ENCODE results near the gene CRELD1. TPM values are rescaled to one million over a fixed set of nuclear protein-coding genes. Genes with fewer than 3 reads are reported as not detected.

CRELD1 gene
- total RNA-seq, 1 experiment from 2014 or later: 13.4 TPM

GRCh38 chr3:9906480-9906879 lies 27.2 kb upstream of the CRELD1 start:
- Mint-ChIP-seq H3K27me3 (ENCODE audit: insufficient read depth, unreplicated experiment) (no peaks in the 10 kb centered on the region), H3K27ac (ENCODE audit: low read depth, unreplicated experiment) (no peak overlapping the region), H3K4me3 (ENCODE audit: unreplicated experiment) (no peak overlapping the region), H3K36me3 (ENCODE audit: insufficient read depth, unreplicated experiment) (peaks cover 12% of the 10 kb centered on the region), H3K9me3 (ENCODE audit: unreplicated experiment) (no peaks in the 10 kb centered on the region), H3K4me1 (ENCODE audit: insufficient read depth, unreplicated experiment) (peaks cover 21% of the 10 kb centered on the region)
- ChIA-PET POLR2A (interaction anchor here (1.3 to 5.5 kb wide), 2 partner anchors 10 to 12 kb away, joined by 4 to 29 read pairs; partner anchors contain the start of gene IL17RC), CTCF (interaction anchor here (1.0 kb wide), 1 partner anchor 40 kb away, joined by 4 read pairs; no protein-coding TSS in a partner anchor)
- no peak for DNase-seq (ENCODE audit: unreplicated experiment)
- TF ChIP-seq, protein P1, sequence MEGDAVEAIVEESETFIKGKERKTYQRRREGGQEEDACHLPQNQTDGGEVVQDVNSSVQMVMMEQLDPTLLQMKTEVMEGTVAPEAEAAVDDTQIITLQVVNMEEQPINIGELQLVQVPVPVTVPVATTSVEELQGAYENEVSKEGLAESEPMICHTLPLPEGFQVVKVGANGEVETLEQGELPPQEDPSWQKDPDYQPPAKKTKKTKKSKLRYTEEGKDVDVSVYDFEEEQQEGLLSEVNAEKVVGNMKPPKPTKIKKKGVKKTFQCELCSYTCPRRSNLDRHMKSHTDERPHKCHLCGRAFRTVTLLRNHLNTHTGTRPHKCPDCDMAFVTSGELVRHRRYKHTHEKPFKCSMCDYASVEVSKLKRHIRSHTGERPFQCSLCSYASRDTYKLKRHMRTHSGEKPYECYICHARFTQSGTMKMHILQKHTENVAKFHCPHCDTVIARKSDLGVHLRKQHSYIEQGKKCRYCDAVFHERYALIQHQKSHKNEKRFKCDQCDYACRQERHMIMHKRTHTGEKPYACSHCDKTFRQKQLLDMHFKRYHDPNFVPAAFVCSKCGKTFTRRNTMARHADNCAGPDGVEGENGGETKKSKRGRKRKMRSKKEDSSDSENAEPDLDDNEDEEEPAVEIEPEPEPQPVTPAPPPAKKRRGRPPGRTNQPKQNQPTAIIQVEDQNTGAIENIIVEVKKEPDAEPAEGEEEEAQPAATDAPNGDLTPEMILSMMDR (IDR thresholded peaks at IDR 0.05; ENCODE audit: unreplicated experiment): no peak
- no TSS peak for BruUV-seq (replicated peaks)
- intact Hi-C loops (cut with micrococcal nuclease): no loop called here

GRCh38 chr3:9908286-9908685 lies 25.3 kb upstream of the CRELD1 start:
- no peak overlapping the region for H3K4me3 Mint-ChIP-seq (ENCODE audit: unreplicated experiment)
- H3K4me1 Mint-ChIP-seq (ENCODE audit: insufficient read depth, unreplicated experiment): peaks cover 18% of the 10 kb centered on the region
- no peak overlapping the region for H3K27ac Mint-ChIP-seq (ENCODE audit: low read depth, unreplicated experiment)
- no TSS peak for BruUV-seq (replicated peaks)
- TF ChIP-seq, protein P1 (IDR thresholded peaks at IDR 0.05; ENCODE audit: unreplicated experiment): no peak
- no peaks in the 10 kb centered on the region for H3K9me3 Mint-ChIP-seq (ENCODE audit: unreplicated experiment)
- CTCF ChIA-PET: no interaction called here
- no peak for DNase-seq (ENCODE audit: unreplicated experiment)
- no peaks in the 10 kb centered on the region for H3K27me3 Mint-ChIP-seq (ENCODE audit: insufficient read depth, unreplicated experiment)
- intact Hi-C loops (cut with micrococcal nuclease): no loop called here
- H3K36me3 Mint-ChIP-seq (ENCODE audit: insufficient read depth, unreplicated experiment): peaks cover 12% of the 10 kb centered on the region
- POLR2A ChIA-PET: interaction anchor here (0.7 to 2.2 kb wide), 4 partner anchors 8 to 58 kb away, joined by 3 to 7 read pairs (median 4); partner anchors contain the start of gene IL17RC

GRCh38 chr3:9909221-9910013 lies 24.2 kb upstream of the CRELD1 start:
- no TSS peak for BruUV-seq (replicated peaks)
- CTCF ChIA-PET: interaction anchor here (1.2 kb wide), 1 partner anchor 22 kb away, joined by 4 read pairs; no protein-coding TSS in a partner anchor
- no peak overlapping the region for H3K27ac Mint-ChIP-seq (ENCODE audit: low read depth, unreplicated experiment)
- H3K4me3 Mint-ChIP-seq (ENCODE audit: unreplicated experiment): no peak overlapping the region
- TF ChIP-seq, protein P1 (IDR thresholded peaks at IDR 0.05; ENCODE audit: unreplicated experiment): no peak
- H3K9me3 Mint-ChIP-seq (ENCODE audit: unreplicated experiment): no peaks in the 10 kb centered on the region
- no peak for DNase-seq (ENCODE audit: unreplicated experiment)
- intact Hi-C loops (cut with micrococcal nuclease): no loop called here
- peaks cover 12% of the 10 kb centered on the region for H3K36me3 Mint-ChIP-seq (ENCODE audit: insufficient read depth, unreplicated experiment)
- no peaks in the 10 kb centered on the region for H3K27me3 Mint-ChIP-seq (ENCODE audit: insufficient read depth, unreplicated experiment)
- peaks cover 14% of the 10 kb centered on the region for H3K4me1 Mint-ChIP-seq (ENCODE audit: insufficient read depth, unreplicated experiment)
- POLR2A ChIA-PET: interaction anchor here (0.6 to 2.2 kb wide), 4 partner anchors 12 to 37 kb away, joined by 3 to 7 read pairs (median 4); partner anchors contain the start of gene JAGN1

- intact Hi-C loops (cut with micrococcal nuclease): no loop called here
- POLR2A ChIA-PET: interaction anchor here (0.6 to 8.4 kb wide), 18 partner anchors 9 to 281 kb away, joined by 3 to 98 read pairs (median 7); partner anchors contain the start of genes ARPC4, CRELD1, IL17RE and JAGN1
- CTCF ChIA-PET: interaction anchor here (0.6 to 3.9 kb wide), 10 partner anchors 8 to 63 kb away, joined by 3 to 21 read pairs (median 5); partner anchors contain the start of genes CRELD1 and IL17RE
These were observed 21.8 kb upstream of the CRELD1 start for GRCh38 chr3:9911863-9912262.

More at GRCh38 chr3:9911863-9912262, 21.8 kb upstream of the CRELD1 start:
- Mint-ChIP-seq H3K27ac (ENCODE audit: low read depth, unreplicated experiment) (no peak overlapping the region), H3K4me3 (ENCODE audit: unreplicated experiment) (no peak overlapping the region), H3K4me1 (ENCODE audit: insufficient read depth, unreplicated experiment) (peaks cover 14% of the 10 kb centered on the region), H3K27me3 (ENCODE audit: insufficient read depth, unreplicated experiment) (no peaks in the 10 kb centered on the region), H3K36me3 (ENCODE audit: insufficient read depth, unreplicated experiment) (peaks cover 7% of the 10 kb centered on the region), H3K9me3 (ENCODE audit: unreplicated experiment) (no peaks in the 10 kb centered on the region)
- no peak for DNase-seq (ENCODE audit: unreplicated experiment)
- no TSS peak for BruUV-seq (replicated peaks)
- TF ChIP-seq, protein P1 (IDR thresholded peaks at IDR 0.05; ENCODE audit: unreplicated experiment): no peak

All from MCF 10A (cell line).